Tibial nerve (tissue), 4 donors: ENCODE data around the gene RASGEF1C.

Experiments
- CTCF ChIP-seq, 5 experiments: fragments of 200-600 bp in 3 of 5; fragments of 450-650 bp in 2 of 5; sonication (generic) in 3 of 5; IDR thresholded peaks; one replicate each; pipeline ENCODE4 v1.5.1; 2016 to 2019; ENCODE audit warnings: antibody characterized with exemption in 5 of 5, mild to moderate bottlenecking in 3 of 5, moderate library complexity in 2 of 5
- EP300 ChIP-seq, 2 donors: sonication (generic); formaldehyde crosslinking; IDR thresholded peaks; one replicate each; pipeline ENCODE4 v1.6.1; 2017; ENCODE audit warnings: antibody characterized with exemption in 2 of 2, mild to moderate bottlenecking in 1 of 2
- POLR2A ChIP-seq, 2 donors: fragments of 450-650 bp; IDR thresholded peaks; one replicate each; pipeline ENCODE4 v1.6.1; 2017; ENCODE audit warnings: antibody characterized with exemption in 2 of 2, mild to moderate bottlenecking in 2 of 2, moderate library complexity in 2 of 2

DNA sequence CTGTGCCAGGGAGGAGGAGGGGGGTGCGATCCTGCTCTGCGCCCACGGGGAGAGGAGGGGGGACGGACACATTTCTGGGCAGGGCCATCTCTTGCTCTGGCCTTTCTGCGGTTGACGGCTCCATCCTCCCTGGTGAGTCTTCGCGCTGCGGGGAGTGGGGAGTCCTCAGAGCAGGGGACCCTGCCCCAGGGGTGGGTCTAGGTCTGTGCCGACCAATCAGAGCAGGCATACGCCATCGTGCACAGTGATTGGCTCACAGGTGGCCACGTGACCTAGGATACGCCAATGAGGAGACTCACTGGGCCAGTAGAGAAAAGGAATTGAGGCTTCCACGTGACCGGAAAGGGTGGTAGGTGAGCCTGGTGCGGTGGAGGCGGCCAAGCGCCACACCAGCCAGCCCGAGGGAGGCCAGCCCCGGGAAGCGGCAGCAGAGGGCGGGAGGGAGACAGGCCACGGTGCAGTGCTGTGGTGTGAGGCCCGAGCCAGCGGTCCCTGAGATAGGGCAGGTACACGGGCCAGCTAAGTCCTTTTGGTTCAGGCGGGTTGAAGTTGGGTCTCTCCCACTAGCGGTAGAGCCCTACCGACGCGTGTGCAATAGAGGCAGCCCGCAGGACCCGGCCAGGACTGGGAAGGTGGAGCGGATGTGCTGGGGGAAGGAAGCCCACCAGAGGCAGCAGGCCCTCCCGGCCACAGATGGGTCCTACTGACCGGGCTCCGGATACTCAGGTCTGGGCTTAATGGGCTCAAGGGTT, 72.2 kb downstream of the RASGEF1C start:
- no peak for TF ChIP-seq CTCF (IDR thresholded peaks at IDR 0.05)
- no peak for TF ChIP-seq POLR2A (IDR thresholded peaks at IDR 0.05)
- no peak for TF ChIP-seq EP300 (IDR thresholded peaks at IDR 0.05)
